ENCODE results near the gene NNT.

- TF ChIP-seq, protein P1, sequence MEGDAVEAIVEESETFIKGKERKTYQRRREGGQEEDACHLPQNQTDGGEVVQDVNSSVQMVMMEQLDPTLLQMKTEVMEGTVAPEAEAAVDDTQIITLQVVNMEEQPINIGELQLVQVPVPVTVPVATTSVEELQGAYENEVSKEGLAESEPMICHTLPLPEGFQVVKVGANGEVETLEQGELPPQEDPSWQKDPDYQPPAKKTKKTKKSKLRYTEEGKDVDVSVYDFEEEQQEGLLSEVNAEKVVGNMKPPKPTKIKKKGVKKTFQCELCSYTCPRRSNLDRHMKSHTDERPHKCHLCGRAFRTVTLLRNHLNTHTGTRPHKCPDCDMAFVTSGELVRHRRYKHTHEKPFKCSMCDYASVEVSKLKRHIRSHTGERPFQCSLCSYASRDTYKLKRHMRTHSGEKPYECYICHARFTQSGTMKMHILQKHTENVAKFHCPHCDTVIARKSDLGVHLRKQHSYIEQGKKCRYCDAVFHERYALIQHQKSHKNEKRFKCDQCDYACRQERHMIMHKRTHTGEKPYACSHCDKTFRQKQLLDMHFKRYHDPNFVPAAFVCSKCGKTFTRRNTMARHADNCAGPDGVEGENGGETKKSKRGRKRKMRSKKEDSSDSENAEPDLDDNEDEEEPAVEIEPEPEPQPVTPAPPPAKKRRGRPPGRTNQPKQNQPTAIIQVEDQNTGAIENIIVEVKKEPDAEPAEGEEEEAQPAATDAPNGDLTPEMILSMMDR (IDR thresholded peaks at IDR 0.05; ENCODE audit: poor library complexity) = no peak
- TF ChIP-seq EZH2 (IDR thresholded peaks at IDR 0.05; ENCODE audit: borderline replicate concordance) (no peak), EZH2phosphoT487 (IDR thresholded peaks at IDR 0.05; ENCODE audit: low read depth, severe bottlenecking, unreplicated experiment) (no peak)
Measured at GRCh38 chr5:43590700-43591099, 12.3 kb upstream of the NNT start.
